Upper lobe of left lung (tissue), 6 donors: ENCODE measurements around the gene PLIN1. TPM values are rescaled to one million over a fixed set of nuclear protein-coding genes. Genes with fewer than 3 reads are reported as not detected.

Experiments
- ATAC-seq, 2 donors: fragments of 200-7000 bp; cut with Tn5 transposase; one replicate each; pipeline ENCODE4 v1.9.1; 2022; ENCODE audit warnings: mild to moderate bottlenecking in 2 of 2, moderate library complexity in 2 of 2; ENCODE audit not compliant: low FRiP score in 2 of 2
- DNase-seq, 2 donors: peaks; one replicate each; pipeline ENCODE4 v3.0.0-alpha.2; 2019 to 2020
- H3K27ac ChIP-seq, 4 donors: fragments of 200-600 bp; sonication (generic); one replicate each; pipeline ENCODE4 v1.5.1; 2016 to 2019
- H3K27me3 ChIP-seq, 4 donors: fragments of 200-600 bp; sonication (generic); one replicate each; pipeline ENCODE4 v1.5.1; 2017 to 2019
- H3K36me3 ChIP-seq, 4 donors: fragments of 200-600 bp; sonication (generic); one replicate each; pipeline ENCODE4 v1.5.1; 2016 to 2019
- H3K4me1 ChIP-seq, 4 donors: fragments of 200-600 bp; sonication (generic); one replicate each; pipeline ENCODE4 v1.5.1; 2018 to 2019
- H3K4me3 ChIP-seq, 4 donors: fragments of 200-600 bp; sonication (generic); one replicate each; pipeline ENCODE4 v1.5.1; 2017 to 2019; ENCODE audit warnings: mild to moderate bottlenecking in 2 of 4, moderate library complexity in 1 of 4
- H3K9me3 ChIP-seq, 4 donors: fragments of 200-600 bp; sonication (generic); one replicate each; pipeline ENCODE4 v1.5.1; 2018 to 2019
- CTCF ChIP-seq, 6 experiments: fragments of 450-650 bp in 4 of 6; fragments of 200-600 bp in 2 of 6; sonication (generic) in 2 of 6; IDR thresholded peaks; one replicate each; pipeline ENCODE4 v1.5.1; 2016 to 2019; ENCODE audit warnings: antibody characterized with exemption in 6 of 6
- EP300 ChIP-seq, 4 donors: sonication (generic); formaldehyde crosslinking; IDR thresholded peaks; one replicate each; pipeline ENCODE4 v1.5.1; 2017; ENCODE audit warnings: antibody characterized with exemption in 4 of 4, control low read depth in 2 of 4
- POLR2A ChIP-seq, 4 donors: fragments of 450-650 bp; IDR thresholded peaks; one replicate each; pipeline ENCODE4 v1.5.1; 2016 to 2017; ENCODE audit warnings: antibody characterized with exemption in 4 of 4, mild to moderate bottlenecking in 2 of 4
- POLR2AphosphoS5 ChIP-seq, 2 donors: sonication (generic); formaldehyde crosslinking; IDR thresholded peaks; one replicate each; pipeline ENCODE4 v1.5.1; 2017; ENCODE audit warnings: antibody characterized with exemption in 2 of 2
- WGBS, 2 donors: methylation state at CpG; one replicate each; pipeline ENCODE4 v1.1.5; 2017 to 2018; 5-methylcytosine and 5-hydroxymethylcytosine counted together
- total RNA-seq, 6 donors: library from RNA; depleted of rRNA in 4 of 6; stranded (reverse); fragments of >200 nt in 4 of 6; gene quantifications; one replicate each; pipeline versions ENCODE4 v1.1.0 to v1.2.1, GENCODE V29; 2016 to 2021
- donor health status: DM: no; HTN: no; CAD: no; lungs with moderate emphysema.
- donor health status: DM: no; HTN: yes; CAD: no; lungs with severe emphysema.

PLIN1 gene
- total RNA-seq, 6 donors from 2014 or later, result 0.29 to 3.8 (median 1.1) TPM; not detected in 1

GRCh38 chr15:89666858-89667705, 12.1 kb downstream of the PLIN1 start:
- Histone ChIP-seq H3K36me3 (no peaks in the 10 kb centered on the region), H3K27ac (no peak overlapping the region), H3K9me3 (no peaks in the 10 kb centered on the region), H3K27me3 (no peaks in the 10 kb centered on the region), H3K4me1 (peaks cover 0 to 23% (median 17%) of the 10 kb centered on the region in 4 donors), H3K4me3 (no peak overlapping the region)
- TF ChIP-seq EP300 (IDR thresholded peaks at IDR 0.05) (no peak), POLR2A (IDR thresholded peaks at IDR 0.05) (no peak), POLR2AphosphoS5 (IDR thresholded peaks at IDR 0.05) (no peak), CTCF (IDR thresholded peaks at IDR 0.05) (no peak)
- ATAC-seq (peak in 1 of 2 donors; percentile 11), DNase-seq (peak in 1 of 2 donors; percentile 43)
- WGBS, 2 donors, result 87 to 92% methylated on average over 7 to 13 of the region's 13 CpGs

- H3K9me3 ChIP-seq, result no peaks in the 10 kb centered on the region
- 94 to 100% methylated on average over 2 to 7 of the region's 8 CpGs for WGBS, 2 donors
- peak overlapping the region in 3 of 4 donors; percentile 49 to 54 (median 50) for H3K4me3 ChIP-seq
- peaks cover 0 to 23% (median 17%) of the 10 kb centered on the region in 4 donors for H3K4me1 ChIP-seq
- no peaks in the 10 kb centered on the region for H3K36me3 ChIP-seq
- H3K27me3 ChIP-seq, result no peaks in the 10 kb centered on the region
- peak in 1 of 2 donors; percentile 28 for ATAC-seq
- peak overlapping the region; percentile 57 to 82 (median 78) for H3K27ac ChIP-seq
- TF ChIP-seq CTCF (IDR thresholded peaks at IDR 0.05), result no peak
- no peak for TF ChIP-seq EP300 (IDR thresholded peaks at IDR 0.05)
- TF ChIP-seq POLR2AphosphoS5 (IDR thresholded peaks at IDR 0.05), result no peak
- no peak for TF ChIP-seq POLR2A (IDR thresholded peaks at IDR 0.05)
- peak in 1 of 2 donors; percentile 42 for DNase-seq
Measured at GRCh38 chr15:89666184-89666857, 12.8 kb downstream of the PLIN1 start.

- Histone ChIP-seq H3K27me3 (no peaks in the 10 kb centered on the region), H3K4me3 (peak overlapping the region in 3 of 4 donors; percentile 49 to 54 (median 50)), H3K36me3 (no peaks in the 10 kb centered on the region), H3K27ac (peak overlapping the region; percentile 57 to 82 (median 78)), H3K9me3 (no peaks in the 10 kb centered on the region), H3K4me1 (peaks cover 0 to 23% (median 17%) of the 10 kb centered on the region in 4 donors)
- WGBS, 2 donors, result 1 to 7% methylated on average over 17 to 24 of the region's 72 CpGs
- no peak for TF ChIP-seq EP300 (IDR thresholded peaks at IDR 0.05)
- TF ChIP-seq CTCF (IDR thresholded peaks at IDR 0.05), result no peak
- TF ChIP-seq POLR2AphosphoS5 (IDR thresholded peaks at IDR 0.05), result no peak
- peak in 1 of 4 donors; percentile 21 for TF ChIP-seq POLR2A (IDR thresholded peaks at IDR 0.05)
- peak; percentile 2 to 87 for ATAC-seq
- peak; percentile 46 to 93 for DNase-seq
Measured at GRCh38 chr15:89665449-89666181, 13.6 kb downstream of the PLIN1 start.

- Histone ChIP-seq H3K4me3 (peak overlapping the region in 3 of 4 donors; percentile 49 to 54 (median 50)), H3K4me1 (peaks cover 0 to 23% (median 17%) of the 10 kb centered on the region in 4 donors), H3K27ac (peak overlapping the region in 3 of 4 donors; percentile 75 to 82 (median 81)), H3K9me3 (no peaks in the 10 kb centered on the region), H3K27me3 (no peaks in the 10 kb centered on the region), H3K36me3 (no peaks in the 10 kb centered on the region)
- WGBS, 2 donors, result 90 to 92% methylated on average over 13 of the region's 13 CpGs
- DNase-seq, result no peak
- TF ChIP-seq EP300 (IDR thresholded peaks at IDR 0.05), result no peak
- no peak for TF ChIP-seq CTCF (IDR thresholded peaks at IDR 0.05)
- no peak for TF ChIP-seq POLR2AphosphoS5 (IDR thresholded peaks at IDR 0.05)
- no peak for TF ChIP-seq POLR2A (IDR thresholded peaks at IDR 0.05)
- ATAC-seq, result no peak
Measured at GRCh38 chr15:89664441-89665350, 14.5 kb downstream of the PLIN1 start.
